ENCODE results near the gene CPAMD8.
A peak's percentile ranks its signal among the peaks of the same experiment; 100 is the strongest.

CPAMD8 gene

DNA sequence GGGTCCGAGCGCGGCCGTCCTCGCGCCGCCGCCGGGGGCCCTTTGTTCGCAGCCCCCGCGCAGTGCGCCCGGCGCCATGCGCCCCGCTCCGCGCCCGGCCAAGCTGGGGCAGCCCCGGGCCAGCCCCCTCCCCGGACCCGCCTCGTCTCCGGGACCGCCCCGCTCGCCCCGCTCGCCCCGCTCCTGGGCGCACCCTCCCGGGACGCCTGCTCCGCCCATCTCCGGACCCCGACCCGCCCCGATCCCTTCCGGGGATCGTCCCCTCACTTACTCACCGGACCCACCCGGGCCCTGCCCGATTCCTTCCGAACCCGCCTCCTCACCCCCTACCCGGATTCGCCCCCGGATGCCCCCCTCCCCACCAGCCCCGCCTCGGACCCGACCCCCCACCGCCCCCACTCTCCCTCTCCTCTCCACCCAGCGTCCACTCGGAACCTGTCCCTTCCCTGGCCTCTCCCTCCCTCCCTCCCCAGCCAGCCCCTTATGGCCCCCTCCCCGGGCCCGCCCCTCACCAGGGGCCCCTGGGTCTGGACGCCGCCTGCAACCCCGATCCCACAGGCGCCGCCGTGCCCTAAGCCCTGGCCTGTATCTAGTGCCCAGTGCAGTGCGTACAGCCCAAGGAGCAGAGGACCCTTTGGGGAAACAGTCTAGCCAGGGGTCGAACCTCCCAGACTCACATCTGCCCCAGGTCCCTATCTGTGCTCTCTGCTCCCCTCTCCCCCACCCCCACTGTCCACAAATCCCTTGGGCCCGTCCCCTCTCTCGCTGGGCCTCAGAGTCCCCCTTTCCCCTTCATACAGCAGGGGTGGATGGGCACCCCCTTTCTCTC is at the start of gene CPAMD8:
CPAMD8 (minus strand) TSS at position 105 of the 829 bp plus-strand sequence. CDS start 168 bp downstream, outside the sequence.
- DNase-seq: peak; percentile 36

DNA sequence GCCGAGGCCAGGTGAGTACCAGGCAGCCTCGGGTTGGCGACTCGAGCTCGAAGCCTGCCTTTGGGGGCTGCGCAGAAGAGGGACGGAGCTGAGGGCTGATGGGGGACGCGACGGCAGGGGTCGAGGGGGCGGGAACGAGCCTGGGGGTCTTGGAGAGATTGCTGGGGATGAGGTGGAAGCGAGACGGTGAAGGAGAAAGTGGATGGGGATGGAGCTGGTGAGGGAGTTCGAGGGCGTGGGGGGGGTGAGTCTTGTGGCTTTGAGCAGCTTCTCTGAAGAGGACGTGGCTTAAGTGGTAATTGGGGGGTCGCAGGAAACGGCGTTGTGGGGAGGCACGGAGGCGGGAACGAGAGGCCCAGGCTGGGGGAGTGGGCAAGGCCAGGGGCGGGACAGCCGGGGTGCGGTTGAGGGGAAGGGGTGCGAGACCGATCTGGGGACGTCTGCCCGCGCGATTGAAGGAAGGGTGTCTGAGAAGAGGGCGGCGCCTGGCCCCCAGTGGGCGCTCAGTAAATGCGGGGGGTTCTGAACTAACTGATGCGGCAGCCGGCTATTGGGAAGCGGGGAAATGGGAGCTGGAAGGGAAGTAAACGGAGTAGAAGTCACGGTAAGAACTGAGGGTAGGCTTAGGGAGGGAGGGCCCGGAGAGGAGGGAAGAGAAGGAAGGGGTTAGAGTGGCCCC is 49.4 kb upstream of the CPAMD8 start:
- DNase-seq: peak; percentile 80

DNA sequence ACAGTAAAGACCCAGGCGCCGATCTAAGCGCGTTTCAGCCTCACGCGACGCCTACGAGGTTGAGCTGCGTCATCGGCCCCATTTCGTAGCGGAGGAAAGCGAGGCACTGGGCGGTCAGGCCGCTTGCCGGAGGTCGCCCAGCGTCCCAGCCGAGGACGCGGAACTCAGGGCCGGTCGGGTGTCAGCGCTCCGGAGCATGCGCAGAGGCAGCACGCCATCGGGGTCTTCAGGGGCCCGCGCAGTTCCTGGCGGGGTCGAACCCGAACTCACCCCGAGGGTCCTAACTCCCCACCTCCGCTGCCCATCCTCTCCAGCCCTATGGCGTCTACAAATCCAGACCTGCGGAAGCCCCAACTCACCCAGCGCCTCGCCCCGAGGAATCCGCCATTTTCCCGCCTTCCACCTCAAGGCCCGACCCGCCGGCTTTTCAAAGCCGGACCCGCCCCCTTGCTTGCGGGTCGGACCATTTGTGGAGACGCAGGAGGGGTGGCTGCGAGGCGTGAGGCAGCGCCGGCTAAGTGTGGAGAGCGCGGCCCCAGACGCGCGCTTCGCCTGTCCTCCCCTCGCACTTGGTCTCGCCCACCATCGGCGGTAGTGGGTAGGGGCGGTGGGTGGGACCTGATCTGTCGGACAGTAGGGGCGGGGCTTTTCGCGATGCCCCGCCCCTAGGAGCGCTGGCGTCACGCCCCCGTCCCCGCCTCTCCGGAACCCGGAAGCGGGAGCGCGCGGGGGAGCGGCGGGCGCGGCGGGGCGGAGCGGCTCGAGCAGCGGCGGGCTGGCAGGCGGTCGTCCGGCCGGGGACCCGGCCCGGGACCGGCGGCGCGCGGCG is 48.6 kb upstream of the CPAMD8 start, which contains the start of the genes HAUS8 and MYO9B:
HAUS8 (minus strand) TSS at position 418 of the 829 bp plus-strand sequence; CDS start at position 388, 30 bp downstream.
MYO9B (plus strand) TSS at position 743 of the 829 bp plus-strand sequence. CDS start 25,941 bp downstream, outside the sequence.
- DNase-seq: peak; percentile 100

DNA sequence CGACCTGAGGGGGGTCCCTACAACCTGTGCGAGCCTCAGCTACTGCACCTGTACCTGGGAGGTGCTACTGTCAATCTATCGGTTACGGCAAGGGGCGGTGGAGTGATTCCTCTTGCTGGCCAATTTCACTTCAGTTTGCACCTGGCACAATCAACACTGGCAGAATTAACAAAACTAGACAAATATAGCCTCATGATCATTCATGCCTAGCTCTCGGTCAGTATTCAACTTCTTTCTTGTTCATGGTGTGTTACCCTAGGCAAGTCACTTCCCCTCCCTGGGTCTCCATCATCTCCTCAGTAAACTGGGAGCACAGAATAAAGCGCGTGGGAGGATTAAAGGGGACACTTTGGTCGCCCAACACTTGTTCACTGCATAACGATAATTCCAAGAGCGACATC is 48.0 kb upstream of the CPAMD8 start:
- DNase-seq: no peak

DNA sequence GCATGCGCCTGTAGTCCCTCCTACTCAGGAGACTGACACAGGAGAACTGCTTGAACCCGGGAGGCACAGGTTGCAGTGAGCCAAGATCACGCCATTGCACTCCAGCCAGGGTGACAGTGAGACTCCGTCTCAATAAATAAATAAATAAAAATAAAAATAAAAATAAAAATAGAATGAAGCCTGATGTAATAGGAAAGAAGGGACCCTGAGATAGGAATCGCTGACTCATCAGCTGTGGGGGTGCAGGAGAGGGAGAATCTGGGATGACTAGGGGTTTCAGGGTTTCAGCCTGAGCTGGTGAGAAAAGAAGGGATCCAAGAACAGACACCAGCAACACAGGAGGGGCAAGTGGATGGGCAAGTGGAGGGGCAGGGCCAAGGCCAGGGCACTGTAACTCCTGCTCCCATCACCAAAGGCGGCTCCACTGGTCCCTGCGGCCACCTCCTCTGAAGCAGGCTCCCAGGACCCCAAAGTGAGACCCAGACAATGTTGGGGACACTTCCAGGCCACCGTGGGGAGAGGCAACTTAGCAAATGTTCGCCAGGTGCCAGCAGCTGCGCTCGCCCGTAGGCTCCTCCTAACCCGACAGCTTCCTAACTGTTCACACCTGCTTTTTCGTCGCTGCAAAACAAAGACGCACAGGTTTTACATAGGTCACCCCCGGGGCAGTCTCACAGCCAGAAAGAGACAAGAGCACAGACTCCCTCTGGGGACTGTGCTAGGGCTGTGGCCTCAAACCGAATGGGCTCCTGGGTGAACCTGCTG is 47.4 kb upstream of the CPAMD8 start:
- no peak for DNase-seq

DNA sequence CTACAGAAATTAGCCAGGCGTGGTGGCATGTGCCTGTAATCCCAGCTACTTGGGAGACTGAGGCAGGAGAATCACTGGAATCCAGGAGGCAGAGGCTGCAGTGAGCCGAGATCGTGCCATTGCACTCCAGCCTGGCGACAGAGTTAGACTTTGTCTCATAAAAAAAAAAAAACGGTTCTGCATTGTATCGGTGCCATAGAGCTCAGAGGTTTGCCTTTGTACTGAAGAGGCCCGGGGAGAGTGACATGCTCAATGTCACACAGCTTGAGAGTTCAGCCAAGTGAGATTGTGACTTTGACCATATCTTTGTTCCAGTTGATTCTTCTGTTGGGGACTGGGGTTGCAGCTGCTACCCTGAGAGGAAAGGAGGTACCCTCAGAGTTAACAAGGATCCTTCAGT is 44.3 kb upstream of the CPAMD8 start:
- no peak for DNase-seq

DNA sequence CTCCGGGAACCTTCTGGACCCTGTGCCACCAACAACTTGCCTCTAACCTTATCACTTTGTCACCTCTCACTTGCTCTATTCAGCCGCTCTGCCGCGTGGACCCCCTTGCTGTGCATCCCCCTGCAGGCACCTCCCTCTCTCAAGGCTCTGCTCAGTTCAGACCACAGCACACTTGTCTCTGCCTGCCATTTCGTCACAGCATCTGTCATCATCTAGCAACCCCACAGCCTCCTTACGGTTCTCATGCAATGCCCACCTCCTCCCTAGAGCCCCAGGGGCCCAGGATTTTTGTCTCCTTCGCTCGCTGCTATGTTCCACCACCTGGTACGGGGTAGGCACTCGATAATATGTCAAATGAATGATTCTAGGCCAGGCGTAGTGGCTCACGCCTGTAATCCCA is 43.8 kb upstream of the CPAMD8 start:
- DNase-seq: no peak

DNA sequence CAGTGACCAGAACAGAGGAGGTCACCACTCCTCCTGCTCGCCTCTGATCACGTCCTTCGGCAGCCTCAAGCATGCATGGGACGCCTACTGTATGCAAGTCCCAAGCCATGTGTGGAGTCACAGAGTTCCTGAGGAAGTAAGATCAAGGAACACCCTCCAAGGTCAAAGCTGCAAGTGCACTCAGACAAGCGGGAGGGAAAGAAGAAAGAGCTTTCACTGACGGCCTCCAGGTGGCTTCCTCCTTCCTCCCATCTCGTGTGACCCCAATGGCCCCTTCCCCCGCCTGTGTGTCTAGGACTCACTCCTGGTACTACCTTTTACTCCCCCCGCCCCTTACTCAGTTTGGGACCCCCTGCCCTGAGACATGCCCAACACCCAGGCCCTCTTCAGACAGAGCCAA is 42.6 kb upstream of the CPAMD8 start:
- DNase-seq: no peak

DNA sequence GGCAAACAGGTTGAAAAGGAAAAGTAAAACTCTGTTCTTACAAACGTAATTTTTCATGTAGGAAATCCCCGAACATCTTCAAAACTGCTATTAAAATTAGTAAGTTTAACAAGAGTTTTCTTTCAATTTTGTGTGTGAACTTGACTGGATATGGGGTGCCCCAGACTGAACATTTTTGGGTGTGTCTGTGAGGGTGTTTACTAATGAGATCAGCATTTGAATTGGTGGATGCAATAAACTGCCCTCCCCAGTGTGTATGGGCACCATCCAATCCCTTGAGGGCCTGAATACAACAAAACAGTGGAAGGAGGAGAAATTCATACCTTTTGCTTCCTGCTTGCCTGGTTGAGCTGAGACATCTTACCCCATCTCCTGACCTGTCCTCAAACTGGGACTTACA is 36.8 kb upstream of the CPAMD8 start:
- no peak for DNase-seq

DNA sequence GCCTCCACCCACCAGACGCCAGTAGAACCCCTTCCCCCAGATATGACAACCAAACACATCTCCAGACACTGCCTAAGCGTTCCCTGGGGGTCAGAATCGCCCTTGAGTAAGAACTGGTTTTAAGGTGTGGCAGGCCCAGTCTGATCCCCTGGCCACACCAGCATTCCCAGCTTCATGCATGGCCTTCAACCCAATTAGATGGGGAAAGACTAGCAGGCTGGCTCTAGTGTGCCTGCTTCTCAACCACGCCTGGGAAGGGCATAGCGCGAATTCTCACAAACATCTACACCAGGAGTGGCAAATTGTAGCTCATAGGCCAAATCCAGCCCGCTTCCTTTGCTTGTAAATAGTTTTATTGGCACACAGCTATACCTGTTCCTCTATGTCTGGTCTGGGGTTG is 35.1 kb upstream of the CPAMD8 start:
- DNase-seq: no peak

DNA sequence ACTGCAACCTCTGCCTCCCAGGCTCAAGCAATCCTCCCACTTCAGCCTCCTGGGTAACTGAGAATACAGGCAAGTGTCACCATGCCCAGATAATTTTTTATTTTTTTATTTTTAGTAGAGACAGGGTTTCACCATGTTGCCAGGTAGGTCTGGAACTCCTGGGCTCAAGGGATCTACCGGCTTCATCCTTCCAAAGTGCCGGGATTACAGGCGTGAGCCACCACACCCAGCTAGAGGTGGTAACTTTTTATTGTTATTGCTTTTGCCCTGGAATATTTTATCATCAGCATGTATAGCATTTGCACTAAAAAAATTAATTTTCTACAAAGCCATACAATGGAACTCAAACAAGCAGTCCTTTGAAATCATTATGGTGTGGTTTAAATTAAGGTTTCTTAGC is 34.6 kb upstream of the CPAMD8 start:
- no peak for DNase-seq

DNA sequence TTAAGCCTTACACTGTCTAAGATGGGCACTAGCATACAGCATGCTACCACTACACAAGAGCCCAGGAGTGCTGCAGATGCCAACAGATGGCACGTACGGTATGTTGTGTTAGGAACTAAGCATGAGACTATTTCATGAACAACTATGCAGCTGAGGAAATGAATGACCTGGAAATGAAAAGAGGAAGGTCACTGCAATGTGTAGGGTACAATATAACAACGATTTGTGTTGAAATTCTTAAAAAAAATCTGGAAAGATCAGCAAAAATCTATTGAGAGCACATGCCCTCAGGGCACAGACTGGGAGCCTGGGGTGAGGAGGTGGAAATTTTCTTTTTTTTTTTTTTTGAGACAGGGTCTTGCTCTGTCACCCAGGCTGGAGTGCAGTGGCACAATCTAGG is 34.2 kb upstream of the CPAMD8 start:
- no peak for DNase-seq

DNA sequence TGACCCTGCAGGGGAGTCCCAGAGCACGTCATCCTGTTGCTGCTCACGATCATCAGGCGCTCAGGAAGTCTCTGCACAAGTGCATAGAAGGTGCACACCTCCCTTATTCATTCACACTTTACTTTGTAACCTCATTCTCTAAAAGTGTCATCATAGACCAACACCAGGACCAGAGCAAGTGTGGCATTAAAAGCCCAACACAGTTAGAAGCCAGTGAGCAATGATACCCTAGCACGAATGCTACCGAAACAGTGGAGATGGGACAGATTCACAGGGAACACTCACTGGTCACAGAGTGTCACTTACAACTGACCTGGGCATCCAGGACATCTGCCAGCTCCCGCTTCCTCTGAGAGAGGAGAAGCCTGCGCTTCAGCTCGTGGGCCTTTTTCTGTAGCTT is 31.6 kb upstream of the CPAMD8 start:
- no peak for DNase-seq

DNA sequence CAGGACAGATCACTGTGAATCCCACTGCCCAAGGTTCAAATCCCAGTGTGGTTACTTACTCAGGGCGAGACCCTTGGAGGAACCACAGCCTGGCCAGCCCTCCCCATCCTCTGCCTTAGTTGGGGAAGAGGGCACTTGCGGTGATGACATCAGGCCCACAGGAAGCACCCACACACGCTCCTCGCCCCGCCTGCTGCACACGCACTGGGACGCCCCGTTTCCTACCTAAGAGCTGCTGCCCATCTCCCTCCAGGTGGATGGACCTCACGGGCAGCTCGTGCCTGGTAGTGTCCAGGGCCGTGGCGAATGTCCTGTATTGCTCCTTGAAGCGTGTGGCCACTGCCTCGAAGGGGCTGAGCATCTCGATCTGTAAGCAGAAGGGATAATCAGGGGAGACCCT is 29.0 kb upstream of the CPAMD8 start:
- DNase-seq: no peak

DNA sequence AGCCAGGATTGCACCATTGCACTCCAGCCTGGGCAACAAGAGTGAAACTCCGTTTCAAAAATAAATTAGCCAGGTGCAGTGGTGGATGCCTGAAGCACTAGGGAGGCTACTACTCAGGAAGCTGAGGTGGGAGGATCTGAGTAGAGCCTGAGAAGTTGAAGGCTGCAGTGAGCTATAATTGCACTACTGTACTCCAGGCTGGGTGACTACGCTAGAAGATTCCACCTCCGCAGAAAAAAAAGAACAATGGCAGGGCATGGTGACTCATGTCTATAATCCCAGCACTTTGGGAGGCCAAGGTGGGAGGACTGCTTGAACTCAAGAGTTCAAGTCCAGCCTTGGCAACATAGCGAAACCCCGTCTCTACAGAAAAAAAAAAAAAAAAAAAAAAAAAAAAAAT is 28.1 kb upstream of the CPAMD8 start:
- DNase-seq: no peak

DNA sequence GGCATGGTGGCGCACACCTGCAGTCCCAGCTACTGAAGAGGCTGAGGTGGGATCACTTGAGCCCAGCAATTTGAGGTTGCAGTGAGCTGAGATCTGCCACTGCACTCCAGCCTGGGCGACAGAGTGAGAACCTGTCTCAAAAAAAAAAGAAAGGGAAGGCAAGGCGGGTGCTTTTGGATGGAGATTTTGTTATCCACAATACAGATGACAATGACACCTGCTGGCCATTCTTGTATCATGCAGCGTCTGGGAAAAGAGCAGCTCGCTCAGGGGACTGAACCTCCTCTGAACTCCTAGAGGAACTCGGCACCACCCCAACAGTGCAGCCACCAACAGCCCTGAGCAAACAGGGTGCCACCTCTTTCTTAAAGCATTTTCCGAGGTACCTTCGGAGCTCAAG is 25.8 kb upstream of the CPAMD8 start:
- DNase-seq: peak; percentile 40

DNA sequence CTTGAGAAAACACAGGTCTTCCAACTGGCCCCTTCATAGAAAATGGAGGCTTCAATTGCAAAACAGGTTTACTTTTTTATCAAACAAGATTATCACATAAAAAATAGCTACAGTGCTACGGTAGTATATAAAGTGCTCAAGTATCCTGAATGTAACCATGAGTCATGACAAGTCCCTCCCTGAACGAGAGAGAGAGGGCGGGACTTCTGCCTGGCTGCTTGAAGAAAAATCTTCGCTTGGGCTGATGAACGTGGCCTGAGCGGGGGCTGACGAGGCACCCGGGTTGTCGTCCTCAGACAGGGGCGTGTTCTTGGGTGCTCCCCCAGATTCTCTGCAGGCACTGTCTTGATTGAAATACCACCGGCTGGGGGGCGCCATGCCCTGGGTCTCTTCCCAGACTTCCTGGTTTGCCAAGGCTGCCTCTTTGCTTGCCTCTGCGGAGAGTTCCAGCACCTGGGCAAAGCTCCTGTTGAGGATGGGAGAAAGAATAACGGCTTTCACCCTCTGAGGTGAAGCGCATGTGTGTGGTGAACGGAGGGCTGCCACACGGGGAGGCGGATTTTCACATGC is 23.2 kb upstream of the CPAMD8 start:
- no peak for DNase-seq

DNA sequence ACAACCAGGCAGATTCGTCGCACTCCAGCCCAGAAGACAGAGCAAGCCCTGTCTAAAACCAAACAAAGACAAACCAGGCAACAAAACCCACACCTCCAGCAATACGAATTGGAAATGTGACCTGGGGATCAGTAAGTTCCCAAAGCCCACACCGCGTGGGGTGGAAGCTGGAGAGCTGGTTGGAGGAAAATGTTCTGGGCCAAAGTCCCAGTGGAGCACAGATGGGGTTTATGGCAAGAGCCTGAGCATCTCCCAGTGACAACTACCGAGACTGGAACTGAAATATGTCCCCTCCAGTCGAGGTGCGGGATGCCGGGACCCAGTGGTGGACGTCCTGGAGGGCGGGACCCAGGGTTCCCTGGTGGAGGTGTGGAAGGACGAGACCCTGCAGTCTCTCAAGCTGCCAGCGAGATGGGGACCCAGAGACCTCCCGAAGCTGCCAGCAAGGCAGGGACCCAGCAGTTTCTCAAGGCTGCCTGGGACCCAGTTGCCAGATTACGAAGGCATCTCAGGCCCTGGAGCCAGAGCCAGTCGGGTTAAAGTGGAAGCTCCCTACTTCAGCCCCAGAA is 22.4 kb upstream of the CPAMD8 start:
- DNase-seq: no peak

DNA sequence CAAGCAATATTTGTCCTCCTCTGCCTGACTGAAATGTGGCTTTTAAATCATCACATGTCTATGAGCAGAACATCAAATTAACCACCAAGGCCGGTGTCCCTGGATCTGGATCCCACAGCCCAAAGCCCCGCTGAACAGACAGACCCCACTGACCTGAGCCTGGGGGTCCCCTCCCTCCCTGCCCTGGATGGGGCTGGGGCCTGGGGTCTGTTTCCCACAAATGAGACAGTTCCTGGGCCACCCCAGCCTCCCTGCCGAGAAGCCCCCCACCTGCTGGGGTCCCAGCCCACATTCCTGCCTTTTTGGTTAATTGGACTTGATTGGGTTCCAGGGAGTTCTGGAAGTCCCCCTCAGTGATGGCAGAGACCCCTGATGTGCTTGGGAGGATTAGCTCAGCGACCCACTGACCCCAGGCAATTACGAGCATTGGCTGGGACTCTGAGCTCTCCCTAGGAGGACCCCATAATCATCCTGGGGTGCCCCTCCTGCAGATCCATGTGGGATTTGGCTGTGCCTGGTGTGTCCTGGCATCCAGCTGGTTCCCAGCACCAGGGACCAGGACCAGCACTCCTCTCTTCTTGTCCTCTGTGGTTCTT is 19.4 kb upstream of the CPAMD8 start:
- DNase-seq: no peak

DNA sequence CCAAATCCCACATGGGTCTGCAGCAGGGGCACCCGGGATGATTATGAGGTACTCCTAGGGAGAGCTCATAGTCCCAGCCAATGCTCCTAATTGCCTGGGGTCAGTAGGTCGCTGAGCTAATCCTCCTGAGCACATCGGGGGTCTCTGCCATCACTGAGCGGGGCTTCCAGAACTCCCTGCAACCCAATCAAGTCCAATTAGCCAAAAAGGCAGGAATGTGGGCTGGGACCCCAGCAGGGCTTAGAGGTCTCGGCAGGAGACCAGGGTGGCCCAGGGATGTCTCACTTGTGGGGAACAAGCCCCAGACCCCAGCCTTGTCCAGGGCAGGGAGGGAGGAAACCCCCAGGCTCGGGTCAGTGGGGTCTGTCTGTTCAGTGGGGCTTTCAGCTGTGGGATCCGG is 17.1 kb upstream of the CPAMD8 start:
- no peak for DNase-seq

DNA sequence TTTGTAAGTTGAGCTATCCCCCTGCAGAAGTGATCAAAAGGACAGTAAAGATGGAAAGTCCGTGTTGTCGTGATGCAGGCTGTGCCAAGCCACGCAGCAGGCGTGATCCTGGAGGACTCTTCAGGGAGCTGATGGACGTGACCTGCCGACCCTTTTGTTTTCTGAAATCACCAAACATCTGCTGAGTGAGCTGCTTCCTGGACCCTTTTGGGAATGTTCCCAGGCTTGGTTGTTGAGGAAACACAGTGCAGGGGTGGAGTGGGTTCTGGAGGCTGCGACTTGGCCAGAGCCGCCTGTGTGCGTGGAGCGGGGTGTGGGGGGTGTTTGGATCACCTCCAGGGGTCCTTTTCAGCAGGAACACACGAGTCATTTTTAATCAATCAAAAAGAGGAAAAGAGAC is 15.4 kb upstream of the CPAMD8 start:
- DNase-seq: no peak

All from femur (tissue), 1 donor.